Kidney (tissue), 14 donors: ENCODE results near the gene HOXB6. TPM values are rescaled to one million over a fixed set of nuclear protein-coding genes. Genes with fewer than 3 reads are reported as not detected.

Experiments used
- DNase-seq, 5 donors: peaks; one replicate each; pipeline ENCODE4 v3.0.0-alpha.2; 2013 to 2020
- FAIRE-seq: peaks from 2 replicates; lab custom pipeline; 2012; peaks lifted over from hg19 to GRCh38; lab: Jason Lieb, UNC
- H3K27ac ChIP-seq, 2 donors: one replicate each; pipeline ENCODE4 v1.7.0; 2013; ENCODE audit warnings: low read depth in 2 of 2, low read length in 2 of 2, inconsistent platforms in 1 of 2
- H3K27me3 ChIP-seq: one replicate; pipeline ENCODE4 v1.7.1; 2013; ENCODE audit warnings: low read length, inconsistent platforms; ENCODE audit not compliant: control insufficient read depth, insufficient read depth
- H3K36me3 ChIP-seq, 3 donors: one replicate each; pipeline versions ENCODE4 v1.7.0 to v1.7.1; 2013; ENCODE audit warnings: low read length in 3 of 3, control low read depth in 1 of 3, inconsistent platforms in 1 of 3; ENCODE audit not compliant: insufficient read depth in 3 of 3, control insufficient read depth in 2 of 3
- H3K4me1 ChIP-seq, 3 donors: one replicate each; pipeline versions ENCODE4 v1.7.0 to v1.7.1; 2013; ENCODE audit warnings: low read length in 3 of 3, inconsistent platforms in 1 of 3, low read depth in 1 of 3; ENCODE audit not compliant: control insufficient read depth in 2 of 3, insufficient read depth in 2 of 3
- H3K4me3 ChIP-seq, 3 donors: one replicate each; pipeline versions ENCODE4 v1.7.0 to v1.8.1; 2013; ENCODE audit warnings: low read length in 3 of 3, control low read depth in 1 of 3, inconsistent platforms in 1 of 3
- H3K9ac ChIP-seq, 3 donors: one replicate each; pipeline versions ENCODE4 v1.7.0 to v1.7.1; 2013; ENCODE audit warnings: low read length in 3 of 3, control low read depth in 1 of 3, inconsistent platforms in 1 of 3
- H3K9me3 ChIP-seq, 3 donors: one replicate each; pipeline versions ENCODE4 v1.7.0 to v1.7.1; 2013; ENCODE audit warnings: low read length in 3 of 3, control low read depth in 1 of 3, inconsistent platforms in 1 of 3; ENCODE audit not compliant: control insufficient read depth in 2 of 3, insufficient read depth in 1 of 3
- intact Hi-C: fragments of 100-400 bp; cut with DNase I; formaldehyde crosslinking; loops from one replicate; pipeline ENCODE4 v1.11.1; 2022
- polyA plus RNA-seq: library from polyadenylated mRNA; stranded (reverse); fragments of 350-450 nt; fragmentation: Illumina TruSeq; extraction: RNeasy Lipid Tissue Mini Kit (QIAGEN cat#74804); gene quantifications from one replicate; pipeline ENCODE4 v1.2.3, GENCODE V29; 2014; ENCODE audit warnings: low read depth, low replicate concordance; ENCODE audit not compliant: insufficient read depth
- total RNA-seq: library from RNA; stranded (reverse); fragmentation: NEBNext Ultra II Directional; extraction: Animal tissue kit (Norgen Biotek cat#: 25700); gene quantifications from one replicate; pipeline ENCODE4 v1.2.1, GENCODE V29; 2021
- TF ChIP-seq, protein P1 (sequence below): IDR thresholded peaks from 3 replicates; pipeline ENCODE4 v1.5.1; 2012; ENCODE audit warnings: mild to moderate bottlenecking, moderate library complexity, borderline replicate concordance; ENCODE audit not compliant: insufficient read depth; ENCODE audit errors: extremely low read depth
- donor health status: control.
- donor health status: control.
- donor health status: control.
- donor health status: control.
- donor health status: control.
- donor health status: DM: yes; HTN: yes; CAD: no.
- donor health status: Normal renal cell carcinoma (clear cell type).

HOXB6 gene
- total and polyA plus RNA-seq, 2 donors from 2014 or later, result 44.0 to 90.2 TPM

DNA sequence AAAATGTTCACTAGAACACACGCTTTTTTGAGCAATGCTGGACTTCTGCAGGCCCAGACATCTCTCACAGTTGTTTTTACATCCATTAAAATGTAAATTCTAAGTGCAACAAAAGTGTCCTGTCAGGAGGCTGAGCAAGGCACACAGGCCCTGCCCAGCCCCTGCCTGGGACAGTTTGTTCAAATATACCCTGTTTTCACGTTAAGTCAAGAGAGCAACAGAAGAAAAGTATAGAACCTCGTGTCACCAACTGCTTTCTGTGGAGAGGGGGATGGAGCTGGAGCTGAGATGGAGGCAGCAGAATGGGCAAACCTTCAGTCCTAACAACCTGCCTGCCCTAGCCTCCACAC is 55.5 kb downstream of the HOXB6 start:
- TF ChIP-seq, protein P1, sequence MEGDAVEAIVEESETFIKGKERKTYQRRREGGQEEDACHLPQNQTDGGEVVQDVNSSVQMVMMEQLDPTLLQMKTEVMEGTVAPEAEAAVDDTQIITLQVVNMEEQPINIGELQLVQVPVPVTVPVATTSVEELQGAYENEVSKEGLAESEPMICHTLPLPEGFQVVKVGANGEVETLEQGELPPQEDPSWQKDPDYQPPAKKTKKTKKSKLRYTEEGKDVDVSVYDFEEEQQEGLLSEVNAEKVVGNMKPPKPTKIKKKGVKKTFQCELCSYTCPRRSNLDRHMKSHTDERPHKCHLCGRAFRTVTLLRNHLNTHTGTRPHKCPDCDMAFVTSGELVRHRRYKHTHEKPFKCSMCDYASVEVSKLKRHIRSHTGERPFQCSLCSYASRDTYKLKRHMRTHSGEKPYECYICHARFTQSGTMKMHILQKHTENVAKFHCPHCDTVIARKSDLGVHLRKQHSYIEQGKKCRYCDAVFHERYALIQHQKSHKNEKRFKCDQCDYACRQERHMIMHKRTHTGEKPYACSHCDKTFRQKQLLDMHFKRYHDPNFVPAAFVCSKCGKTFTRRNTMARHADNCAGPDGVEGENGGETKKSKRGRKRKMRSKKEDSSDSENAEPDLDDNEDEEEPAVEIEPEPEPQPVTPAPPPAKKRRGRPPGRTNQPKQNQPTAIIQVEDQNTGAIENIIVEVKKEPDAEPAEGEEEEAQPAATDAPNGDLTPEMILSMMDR, result no peak
- intact Hi-C loops, result no loop called here
- H3K9ac ChIP-seq, result peak overlapping the region in 1 of 3 donors; percentile 15
- peaks cover 9 to 27% (median 27%) of the 10 kb centered on the region in 3 donors for H3K4me1 ChIP-seq
- H3K27ac ChIP-seq, result peak overlapping the region in 1 of 2 donors; percentile 87
- H3K4me3 ChIP-seq, result no peak overlapping the region
- H3K9me3 ChIP-seq, result no peaks in the 10 kb centered on the region
- DNase-seq (peak in 3 of 5 donors; percentile 23 to 35 (median 35)), FAIRE-seq (no peak)
- H3K36me3 ChIP-seq, result peaks cover 0 to 3% (median 2%) of the 10 kb centered on the region in 3 donors
- no peaks in the 10 kb centered on the region for H3K27me3 ChIP-seq

- TF ChIP-seq, protein P1, result no peak
- H3K9ac ChIP-seq, result peak overlapping the region in 2 of 3 donors; percentile 22 to 69
- H3K4me1 ChIP-seq, result peaks cover 9 to 27% (median 27%) of the 10 kb centered on the region in 3 donors
- no peaks in the 10 kb centered on the region for H3K27me3 ChIP-seq
- H3K4me3 ChIP-seq, result no peak overlapping the region
- no peaks in the 10 kb centered on the region for H3K9me3 ChIP-seq
- FAIRE-seq (no peak), DNase-seq (peak in 1 of 5 donors; percentile 12)
- H3K36me3 ChIP-seq, result peaks cover 0 to 3% (median 2%) of the 10 kb centered on the region in 3 donors
- peak overlapping the region; percentile 67 to 87 for H3K27ac ChIP-seq
- intact Hi-C loops, result no loop called here
These were observed 56.1 kb downstream of the HOXB6 start for GRCh38 chr17:48548523-48549280.

DNA sequence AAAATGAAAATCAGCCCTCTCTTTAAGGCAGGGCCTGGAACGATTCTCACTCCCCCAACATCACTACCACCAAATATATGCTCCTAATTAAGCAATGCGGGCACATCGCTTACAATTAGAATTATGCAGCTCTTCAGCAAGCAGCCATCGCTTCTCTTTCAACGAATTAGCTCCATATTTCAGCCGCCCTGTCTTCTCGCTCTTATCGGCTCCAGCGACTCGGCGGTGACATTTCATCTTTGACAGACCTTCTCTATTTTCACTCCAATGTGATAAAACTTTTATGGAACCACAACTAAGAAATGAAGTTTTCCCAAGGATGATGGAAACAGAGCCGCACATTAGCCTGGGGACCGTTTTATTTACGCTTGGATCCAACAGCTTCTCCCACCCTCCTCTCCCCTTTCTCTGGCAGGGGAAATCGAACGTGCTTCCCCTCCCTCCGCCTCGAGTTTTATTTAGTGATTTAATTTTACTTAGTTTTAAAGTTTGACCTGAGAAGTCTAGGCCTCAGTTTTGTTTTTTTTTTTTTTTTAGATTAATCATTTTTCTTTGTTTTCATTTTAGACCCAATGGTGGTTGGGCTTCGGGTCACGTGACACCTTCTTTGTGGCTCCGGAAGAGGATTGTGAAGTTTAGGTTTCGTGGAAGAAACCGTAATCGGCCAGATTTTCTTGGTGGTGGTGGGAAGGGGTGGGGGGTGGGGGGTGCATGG is 56.8 kb downstream of the HOXB6 start:
- peak overlapping the region in 2 of 3 donors; percentile 1 to 69 for H3K9ac ChIP-seq
- peak in 4 of 5 donors; percentile 62 to 84 (median 76) for DNase-seq
- intact Hi-C loops, result no loop called here
- FAIRE-seq, result no peak
- no peaks in the 10 kb centered on the region for H3K9me3 ChIP-seq
- peak overlapping the region; percentile 37 to 45 (median 39) for H3K4me3 ChIP-seq
- no peaks in the 10 kb centered on the region for H3K27me3 ChIP-seq
- peaks cover 0 to 3% (median 2%) of the 10 kb centered on the region in 3 donors for H3K36me3 ChIP-seq
- H3K27ac ChIP-seq, result peak overlapping the region; percentile 67 to 87
- TF ChIP-seq, protein P1, result no peak
- peaks cover 9 to 27% (median 27%) of the 10 kb centered on the region in 3 donors for H3K4me1 ChIP-seq
